Esophagus squamous epithelium (tissue), 5 donors: ENCODE measurements around the gene MINDY4. TPM values are rescaled to one million over a fixed set of nuclear protein-coding genes. Genes with fewer than 3 reads are reported as not detected.
"Not testable (repeated sequence)": the region's sequence is repeated elsewhere in the genome, so short reads cannot be mapped to it uniquely, and the experiment has no call there.

Experiments
- DNase-seq: peaks from one replicate; lab custom pipeline; 2025; lab: John Stamatoyannopoulos, UW
- H3K27ac ChIP-seq, 4 donors: fragments of 200-600 bp; sonication (generic); one replicate each; pipeline ENCODE4 v1.5.1; 2016 to 2019; ENCODE audit warnings: mild to moderate bottlenecking in 1 of 4
- H3K27me3 ChIP-seq, 4 donors: fragments of 200-600 bp; sonication (generic); 1 replicate in 3 of 4; 2 replicates in 1 of 4; pipeline versions ENCODE4 v1.5.1 to v1.6.0; 2017 to 2021; ENCODE audit warnings: antibody characterized with exemption in 1 of 4
- H3K36me3 ChIP-seq, 3 donors: fragments of 200-600 bp; sonication (generic); one replicate each; pipeline ENCODE4 v1.5.1; 2016 to 2019
- H3K4me1 ChIP-seq, 3 donors: fragments of 200-600 bp; sonication (generic); one replicate each; pipeline ENCODE4 v1.5.1; 2017 to 2019
- H3K4me3 ChIP-seq, 4 donors: fragments of 200-600 bp; sonication (generic); 1 replicate in 3 of 4; 2 replicates in 1 of 4; pipeline ENCODE4 v1.5.1; 2016 to 2019; ENCODE audit warnings: mild to moderate bottlenecking in 2 of 4, moderate library complexity in 1 of 4
- H3K9me3 ChIP-seq, 3 donors: fragments of 200-600 bp; sonication (generic); one replicate each; pipeline ENCODE4 v1.5.1; 2016 to 2019
- CTCF ChIP-seq, 6 experiments: fragments of 450-650 bp in 4 of 6; fragments of 200-600 bp in 2 of 6; sonication (generic) in 2 of 6; IDR thresholded peaks; one replicate each; pipeline ENCODE4 v1.5.1; 2016 to 2019; ENCODE audit warnings: antibody characterized with exemption in 6 of 6, mild to moderate bottlenecking in 4 of 6, moderate library complexity in 4 of 6
- POLR2A ChIP-seq, 4 donors: fragments of 450-650 bp; IDR thresholded peaks; one replicate each; pipeline ENCODE4 v1.6.1; 2017; ENCODE audit warnings: antibody characterized with exemption in 4 of 4, mild to moderate bottlenecking in 4 of 4, moderate library complexity in 3 of 4
- WGBS, 2 donors: methylation state at CpG; one replicate each; pipeline ENCODE4 v1.1.5; 2018; 5-methylcytosine and 5-hydroxymethylcytosine counted together
- intact Hi-C: fragments of 100-400 bp; cut with DNase I; formaldehyde crosslinking; loops from one replicate; pipeline ENCODE4 v1.15.0; 2022
- total RNA-seq, 4 donors: library from RNA; depleted of rRNA; stranded (reverse); fragments of >200 nt; gene quantifications; one replicate each; pipeline ENCODE4 v1.1.0, GENCODE V29; 2016
- donor health status: DM: yes; HTN: yes; CAD: no.

MINDY4 gene
- total RNA-seq, 4 donors from 2014 or later = 2.5 to 6.3 (median 3.3) TPM

DNA sequence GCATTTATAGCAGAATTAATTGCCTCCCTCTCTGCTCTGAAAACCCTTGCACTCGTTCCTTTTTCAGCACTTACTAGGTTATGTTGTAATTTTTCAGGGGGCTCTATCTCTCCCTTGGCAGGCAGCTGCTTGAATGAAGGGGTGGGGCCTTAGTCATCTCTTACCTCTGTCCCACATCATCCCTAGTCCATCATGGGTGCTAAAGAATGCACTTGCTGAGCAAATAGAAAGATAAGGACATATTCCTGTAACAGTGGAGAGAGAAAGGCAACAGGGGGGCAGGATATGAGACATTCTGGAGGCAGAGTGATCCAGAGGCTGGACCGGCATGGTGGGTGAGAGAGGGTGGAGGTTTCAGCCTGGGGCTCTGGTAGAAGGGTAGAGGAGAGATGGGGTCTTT lies 60.0 kb downstream of the MINDY4 start:
- TF ChIP-seq POLR2A (IDR thresholded peaks at IDR 0.05) (no peak), CTCF (IDR thresholded peaks at IDR 0.05) (no peak)
- no peak for DNase-seq

GRCh38 chr7:30831936-30832335 lies 60.7 kb downstream of the MINDY4 start:
- TF ChIP-seq CTCF (IDR thresholded peaks at IDR 0.05) = no peak
- no peak for TF ChIP-seq POLR2A (IDR thresholded peaks at IDR 0.05)
- intact Hi-C loops = no loop called here
- WGBS, 2 donors = 76 to 86% methylated on average over 3 to 5 of the region's 5 CpGs
- no peak overlapping the region for H3K27ac ChIP-seq
- H3K4me3 ChIP-seq = no peak overlapping the region
- H3K9me3 ChIP-seq = peaks cover 0 to 11% (median 7%) of the 10 kb centered on the region in 3 donors
- H3K4me1 ChIP-seq = no peaks in the 10 kb centered on the region
- no peaks in the 10 kb centered on the region for H3K27me3 ChIP-seq
- no peak for DNase-seq
- peaks cover 0 to 18% (median 0%) of the 10 kb centered on the region in 3 donors for H3K36me3 ChIP-seq

More for the DNA sequence above, 60.0 kb downstream of the MINDY4 start:
- no peak overlapping the region for H3K27ac ChIP-seq
- intact Hi-C loops = no loop called here
- H3K27me3 ChIP-seq = no peaks in the 10 kb centered on the region
- WGBS, 2 donors = 83 to 91% methylated on average over 2 of the region's 2 CpGs
- peaks cover 0 to 11% (median 7%) of the 10 kb centered on the region in 3 donors for H3K9me3 ChIP-seq
- H3K36me3 ChIP-seq = peaks cover 0 to 14% (median 0%) of the 10 kb centered on the region in 3 donors
- H3K4me1 ChIP-seq = no peaks in the 10 kb centered on the region
- no peak overlapping the region for H3K4me3 ChIP-seq

DNA sequence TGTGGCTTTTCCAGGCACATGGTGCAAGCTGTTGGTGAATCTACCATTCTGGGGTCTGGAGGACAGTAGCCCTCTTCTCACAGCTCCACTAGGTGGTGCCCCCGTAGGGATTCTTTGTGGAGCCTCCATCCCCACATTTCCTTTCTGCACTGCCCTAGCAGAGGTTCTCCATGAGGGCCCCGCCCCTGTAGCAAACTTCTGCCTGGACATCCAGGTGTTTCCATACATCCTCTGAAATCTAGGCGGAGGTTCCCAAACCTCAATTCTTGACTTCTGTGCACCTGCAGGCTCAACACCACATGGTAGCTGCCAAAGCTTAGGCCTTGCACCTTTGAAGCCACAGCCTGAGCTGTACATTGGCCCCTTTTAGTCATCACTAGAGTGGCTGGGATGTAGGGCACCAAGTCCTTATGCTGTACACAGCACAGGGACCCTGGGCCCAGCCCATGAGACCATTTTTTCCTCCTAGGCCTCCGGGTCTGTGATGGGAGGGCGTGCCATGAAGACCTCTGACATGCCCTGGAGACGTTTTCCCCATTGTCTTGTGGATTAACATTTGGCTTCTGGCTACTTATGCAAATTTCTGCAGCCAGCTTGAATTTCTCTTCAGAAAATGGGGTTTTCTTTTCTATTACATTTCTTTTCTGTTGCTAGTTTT lies 62.9 kb downstream of the MINDY4 start:
- WGBS, 2 donors = 84 to 94% methylated on average over 6 of the region's 6 CpGs
- not testable (repeated sequence) for DNase-seq

DNA sequence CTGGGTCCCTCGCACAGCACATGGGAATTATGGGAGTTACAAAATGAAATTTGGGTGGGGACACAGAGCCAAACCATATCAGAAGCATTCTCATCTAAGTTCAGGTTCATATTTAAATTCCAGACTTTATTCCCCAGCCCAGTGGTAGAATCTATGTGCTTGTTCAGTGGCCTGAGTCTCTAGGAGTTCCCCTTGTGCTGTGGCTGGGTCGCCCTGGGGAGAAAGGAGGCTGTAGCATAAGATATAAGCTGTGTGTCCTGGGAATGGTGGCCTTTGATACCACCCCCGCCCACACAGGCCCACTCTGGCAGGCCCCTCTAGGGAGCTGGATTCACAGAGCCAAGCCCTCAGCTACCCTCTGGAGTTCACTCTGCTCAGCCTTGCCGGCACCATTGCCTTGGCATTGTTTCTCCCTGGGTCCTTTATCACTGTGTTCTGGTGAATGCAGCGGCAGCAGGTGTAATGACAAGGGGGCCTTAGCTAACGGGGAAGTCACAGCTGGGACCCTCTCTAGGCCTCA lies 64.2 kb downstream of the MINDY4 start:
- intact Hi-C loops = no loop called here
- H3K27ac ChIP-seq = no peak overlapping the region
- no peak for DNase-seq
- no peaks in the 10 kb centered on the region for H3K27me3 ChIP-seq
- no peak overlapping the region for H3K4me3 ChIP-seq
- H3K36me3 ChIP-seq = peaks cover 0 to 43% (median 0%) of the 10 kb centered on the region in 3 donors
- H3K9me3 ChIP-seq = peaks cover 0 to 11% (median 7%) of the 10 kb centered on the region in 3 donors
- TF ChIP-seq CTCF (IDR thresholded peaks at IDR 0.05) = no peak
- WGBS, 2 donors = 88 to 97% methylated on average over 4 of the region's 6 CpGs
- H3K4me1 ChIP-seq = no peaks in the 10 kb centered on the region

More for the DNA sequence above, 62.9 kb downstream of the MINDY4 start:
- H3K27me3 ChIP-seq, H3K4me1 ChIP-seq, H3K27ac ChIP-seq, H3K4me3 ChIP-seq, intact Hi-C loops: not testable (repeated sequence)
- Histone ChIP-seq H3K36me3 (peaks cover 0 to 32% (median 0%) of the 10 kb centered on the region in 3 donors), H3K9me3 (peaks cover 0 to 11% (median 7%) of the 10 kb centered on the region in 3 donors)

DNA sequence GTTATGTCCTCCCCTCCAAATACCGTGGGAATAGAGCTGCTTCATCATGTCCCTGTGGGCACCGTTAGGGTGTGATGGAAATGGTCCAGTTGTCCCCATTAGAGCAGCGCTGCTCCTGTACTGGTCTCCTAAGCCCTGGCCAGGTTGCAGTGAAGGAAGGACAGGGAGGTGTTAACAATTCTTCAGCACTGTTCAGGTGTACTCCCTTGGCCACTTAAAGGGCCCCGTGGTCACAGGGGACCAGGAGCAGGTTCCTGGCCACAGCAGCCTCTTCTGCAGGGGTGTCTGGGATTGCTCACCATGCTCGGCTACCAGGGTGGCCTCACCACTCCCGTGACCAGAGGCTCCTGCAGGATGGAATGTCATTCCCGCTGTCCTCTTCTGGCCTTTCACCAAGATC lies 65.8 kb downstream of the MINDY4 start:
- Histone ChIP-seq H3K27ac (no peak overlapping the region), H3K4me3 (no peak overlapping the region), H3K4me1 (no peaks in the 10 kb centered on the region), H3K9me3 (peaks cover 0 to 11% (median 7%) of the 10 kb centered on the region in 3 donors), H3K27me3 (no peaks in the 10 kb centered on the region), H3K36me3 (peaks cover 0 to 54% (median 0%) of the 10 kb centered on the region in 3 donors)
- 74 to 76% methylated on average over 5 to 6 of the region's 7 CpGs for WGBS, 2 donors
- TF ChIP-seq POLR2A (IDR thresholded peaks at IDR 0.05) = no peak
- no peak for TF ChIP-seq CTCF (IDR thresholded peaks at IDR 0.05)
- intact Hi-C loops = no loop called here
- no peak for DNase-seq
